ENCODE data around the gene ZNF202.

ZNF202 gene

GRCh38 chr11:123681030-123681429 is 60.4 kb downstream of the ZNF202 start:
- no peak for FAIRE-seq

DNA sequence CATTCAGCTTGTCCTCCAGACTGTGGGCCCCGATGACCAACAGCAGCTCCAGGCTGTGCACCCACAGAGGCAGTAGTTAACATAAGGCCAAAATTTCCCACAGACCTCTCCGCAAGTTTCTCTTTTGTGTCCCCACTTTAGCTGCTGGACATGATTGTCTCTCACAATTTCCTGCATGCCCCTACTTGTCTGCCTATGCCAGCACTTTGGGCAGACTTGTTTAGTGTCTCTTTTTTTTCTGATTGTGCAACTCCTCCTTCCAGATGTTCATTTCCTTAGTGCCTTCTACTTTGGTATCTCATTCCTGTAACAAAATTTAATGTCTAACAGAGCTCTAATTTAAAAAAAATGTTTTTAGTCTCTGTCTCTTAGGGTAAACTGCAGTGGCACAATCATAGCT is 63.2 kb downstream of the ZNF202 start:
- FAIRE-seq, result no peak

- FAIRE-seq, result no peak
Measured at GRCh38 chr11:123677510-123677909, 64.0 kb downstream of the ZNF202 start.

DNA sequence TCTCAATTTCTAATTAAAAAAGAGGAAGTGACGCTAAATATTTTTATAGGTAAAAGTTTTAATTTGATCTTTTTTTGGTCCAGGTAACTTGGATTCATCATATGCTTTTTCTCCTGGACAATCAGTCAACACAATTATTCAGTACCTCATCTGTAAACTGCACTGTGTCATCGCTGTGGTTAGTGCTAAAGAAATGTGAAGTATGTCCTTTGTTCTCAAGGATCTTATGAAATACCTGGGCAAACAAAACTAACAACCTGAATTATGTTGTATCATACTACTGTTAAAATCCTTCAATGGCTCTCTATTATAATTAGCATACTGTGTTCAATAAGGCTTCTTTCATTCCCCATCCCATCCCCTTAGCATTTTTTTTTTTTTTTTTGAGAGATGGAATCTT is 67.2 kb downstream of the ZNF202 start:
- FAIRE-seq, result no peak

Data from colon (tissue), 2 donors.